Midbrain (tissue), 1 donor: ENCODE results near the gene TTC7B.
A peak's percentile ranks its signal among the peaks of the same experiment; 100 is the strongest.

Experiments
- DNase-seq: peaks from one replicate; lab custom pipeline; 2025; lab: John Stamatoyannopoulos, UW

Gene TTC7B

DNA sequence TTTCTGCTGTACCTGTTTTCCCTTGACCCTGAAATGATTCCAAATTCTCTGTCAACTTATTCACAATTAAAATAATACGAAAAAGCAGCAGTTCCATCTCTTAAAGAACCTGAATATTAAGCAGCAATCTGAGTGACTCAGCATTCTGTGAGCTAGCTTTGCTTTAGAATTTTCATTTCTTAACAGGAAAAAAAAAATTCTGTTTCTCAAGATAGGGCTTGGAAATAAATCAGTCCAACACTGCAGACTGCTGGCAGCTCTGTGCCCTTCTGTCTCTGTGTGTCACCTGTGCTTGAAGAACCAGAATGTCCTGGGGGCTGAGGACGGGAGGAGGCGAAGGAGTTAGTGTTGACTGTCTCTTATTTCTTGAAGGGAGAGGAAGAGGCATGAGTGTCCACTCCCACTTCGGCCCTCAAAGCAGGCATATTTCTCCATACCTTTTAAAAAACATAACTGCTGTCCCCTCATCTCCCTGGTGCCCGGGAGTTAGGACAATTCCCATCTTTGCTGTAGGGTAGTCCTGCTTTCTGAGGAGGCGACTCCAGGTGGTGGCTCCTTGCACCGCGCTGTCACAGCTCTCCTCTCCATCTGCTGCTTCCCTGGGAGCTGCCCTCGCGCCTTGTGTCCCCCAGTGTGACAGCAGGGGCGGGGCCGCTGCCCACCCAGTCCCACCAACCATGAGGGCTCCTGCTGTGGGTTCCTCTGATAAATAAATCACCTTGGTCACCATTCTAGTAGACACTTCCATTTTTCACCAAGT is 216.3 kb downstream of the TTC7B start:
- DNase-seq = peak; percentile 44

DNA sequence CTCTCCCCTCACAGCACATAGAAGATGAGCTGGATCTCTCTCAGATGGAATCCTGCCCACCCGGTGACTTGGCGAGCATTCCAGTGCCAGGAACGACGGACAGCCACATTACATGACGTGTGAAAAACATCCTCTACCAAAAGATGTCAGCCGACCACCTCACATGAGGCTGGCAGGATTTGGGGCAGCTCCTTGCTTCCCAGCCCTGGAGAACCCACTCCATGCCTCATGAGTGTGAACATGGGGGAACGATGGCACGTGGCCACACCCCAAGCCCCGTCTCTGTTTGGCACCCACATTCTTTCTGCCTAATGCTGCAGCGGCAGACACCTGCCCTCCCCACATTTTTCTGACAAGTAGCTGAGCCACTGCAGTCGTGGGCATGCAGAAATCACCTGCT is 216.9 kb downstream of the TTC7B start:
- peak; percentile 29 for DNase-seq

DNA sequence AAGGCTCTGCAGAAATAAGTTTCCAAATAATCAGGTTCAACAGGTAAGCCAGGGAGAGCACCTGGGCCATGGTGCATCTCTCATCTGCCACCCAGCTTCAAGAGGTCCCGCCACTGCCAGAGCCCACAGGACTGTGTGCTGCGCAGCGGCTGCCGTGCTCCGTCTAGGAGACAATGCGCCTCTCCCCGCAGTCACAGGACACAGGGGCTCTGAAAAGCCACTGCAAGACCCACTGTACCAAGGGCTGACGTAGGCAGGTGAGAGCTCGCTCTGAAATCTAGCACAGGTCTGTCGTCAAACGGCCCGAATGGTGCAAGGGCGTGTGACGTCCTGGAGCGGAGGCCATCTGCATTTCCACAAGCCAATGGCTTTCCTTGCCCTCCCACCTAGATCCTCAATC is 218.3 kb downstream of the TTC7B start:
- DNase-seq = no peak

DNA sequence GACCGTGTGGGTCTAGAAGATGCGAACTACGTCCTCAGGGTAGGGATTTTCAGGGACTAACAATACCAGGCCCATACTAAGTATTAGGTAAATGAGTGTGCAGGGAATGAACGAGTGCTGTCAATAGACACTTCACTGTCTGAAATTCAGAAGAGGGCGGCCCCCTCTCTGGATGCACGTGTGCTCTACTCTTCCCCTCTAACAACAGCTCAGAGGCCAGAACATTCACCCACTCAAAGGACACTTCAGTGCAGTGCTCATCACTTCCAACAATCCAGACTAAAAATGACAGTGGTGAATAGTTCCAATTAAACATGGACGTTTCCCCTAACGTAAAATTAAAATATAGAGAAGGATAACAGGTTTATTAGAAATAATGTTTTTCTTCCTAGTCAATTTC is 219.5 kb downstream of the TTC7B start:
- no peak for DNase-seq

DNA sequence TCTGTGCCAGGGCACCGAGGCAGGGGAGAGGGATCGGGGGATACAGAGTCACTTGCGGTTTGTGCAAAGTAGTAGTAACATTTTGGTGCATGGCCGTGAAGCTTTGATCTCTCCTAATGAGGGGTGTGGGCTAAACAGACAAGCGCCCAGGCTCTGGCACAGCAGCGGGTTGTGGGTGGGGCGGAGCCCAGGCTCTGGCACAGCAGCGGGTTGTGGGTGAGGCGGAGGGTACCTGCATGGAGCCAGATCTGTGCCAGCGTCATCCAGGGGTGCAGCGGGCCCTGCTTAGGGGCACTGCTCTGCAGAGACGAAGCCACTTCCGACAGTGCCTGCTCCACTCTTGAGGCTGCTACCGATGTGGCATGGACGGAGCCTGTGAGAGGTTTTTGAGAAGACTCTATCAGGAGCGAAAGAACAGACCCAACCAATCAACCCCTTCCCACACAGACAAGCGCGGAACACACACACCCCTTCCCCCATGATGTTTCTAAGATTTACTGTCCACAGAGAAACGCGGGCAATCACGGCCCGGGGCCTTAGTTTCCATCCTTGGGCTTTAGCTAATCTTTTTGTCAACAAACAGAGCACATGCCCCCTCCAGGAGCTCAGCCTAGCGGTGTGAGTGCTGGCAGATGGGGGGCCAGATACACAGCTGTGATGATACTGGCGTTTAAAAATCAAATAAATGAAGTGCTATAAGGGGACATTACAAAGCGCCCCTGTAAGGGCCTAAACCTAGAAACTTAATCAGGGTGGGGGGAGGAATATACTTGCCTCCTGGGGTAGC is 222.8 kb downstream of the TTC7B start:
- DNase-seq = no peak

DNA sequence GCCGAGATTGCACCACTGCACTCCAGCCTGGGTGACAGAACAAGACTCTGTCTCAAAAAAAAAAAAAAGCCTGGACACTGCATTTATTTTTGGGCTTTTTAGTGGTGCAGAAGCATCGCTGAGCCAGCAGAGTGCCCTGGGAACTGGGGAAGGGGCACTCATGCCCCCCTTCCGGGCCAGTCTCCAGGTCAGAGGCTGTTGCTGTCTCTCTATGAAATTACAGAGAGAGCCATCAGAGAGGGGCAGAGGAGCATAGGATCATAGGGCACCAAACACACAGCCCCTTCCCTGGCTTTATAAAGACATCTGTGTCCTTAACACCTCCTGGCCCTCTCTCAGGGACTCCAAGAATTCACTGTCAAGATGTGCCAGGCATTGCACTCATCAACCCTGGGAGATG is 223.6 kb downstream of the TTC7B start:
- DNase-seq = no peak

DNA sequence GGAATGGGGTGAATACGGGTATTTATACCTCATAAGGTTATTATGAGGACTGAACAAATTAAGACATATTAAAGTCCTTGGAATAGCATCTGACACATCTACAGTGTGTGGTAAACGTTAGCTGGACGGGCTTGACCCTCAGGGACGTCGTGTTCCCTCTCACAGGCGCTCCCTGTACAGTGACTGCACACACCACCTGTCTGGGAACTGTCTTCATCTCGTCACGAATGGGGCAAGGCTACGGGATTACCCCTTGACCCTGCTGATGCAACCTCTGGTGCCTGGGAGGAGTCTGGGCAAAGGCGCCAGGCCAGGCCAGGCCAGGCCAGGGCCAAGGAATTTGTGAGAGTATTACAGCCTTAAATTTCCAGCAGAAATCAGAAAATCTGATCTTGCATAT is 228.3 kb downstream of the TTC7B start:
- no peak for DNase-seq

DNA sequence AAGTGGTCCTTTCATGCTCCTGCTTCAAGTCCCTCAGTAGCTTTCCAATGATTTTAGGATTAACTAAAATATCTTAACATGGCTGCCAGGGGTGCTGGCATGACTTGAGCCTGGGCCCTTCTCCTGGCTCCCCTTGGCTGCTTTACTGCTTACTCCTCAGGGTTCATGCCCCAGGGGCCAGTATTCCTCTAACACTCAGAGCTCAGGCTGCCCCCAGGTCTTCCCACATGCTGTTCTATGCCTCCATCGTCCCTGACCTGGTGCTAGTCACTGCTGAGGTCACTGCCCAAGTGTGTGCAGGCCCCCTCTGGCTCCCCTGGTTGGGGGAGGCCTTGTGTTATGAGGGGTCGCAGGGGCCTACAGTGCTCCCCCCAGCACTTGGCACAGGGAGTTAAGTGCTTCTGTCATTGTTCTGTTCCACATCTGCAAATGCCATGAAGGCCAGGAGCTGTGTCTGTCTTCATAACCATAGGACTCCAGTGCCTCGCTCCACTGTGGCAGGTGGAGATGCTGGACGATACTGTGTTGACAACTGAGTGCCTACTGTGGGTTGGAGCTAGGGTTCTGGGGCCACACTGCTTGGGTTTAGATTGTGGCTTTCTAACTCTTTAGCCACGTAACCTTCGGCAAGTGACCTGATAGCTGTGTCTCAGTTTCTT is 228.8 kb downstream of the TTC7B start:
- DNase-seq = no peak

DNA sequence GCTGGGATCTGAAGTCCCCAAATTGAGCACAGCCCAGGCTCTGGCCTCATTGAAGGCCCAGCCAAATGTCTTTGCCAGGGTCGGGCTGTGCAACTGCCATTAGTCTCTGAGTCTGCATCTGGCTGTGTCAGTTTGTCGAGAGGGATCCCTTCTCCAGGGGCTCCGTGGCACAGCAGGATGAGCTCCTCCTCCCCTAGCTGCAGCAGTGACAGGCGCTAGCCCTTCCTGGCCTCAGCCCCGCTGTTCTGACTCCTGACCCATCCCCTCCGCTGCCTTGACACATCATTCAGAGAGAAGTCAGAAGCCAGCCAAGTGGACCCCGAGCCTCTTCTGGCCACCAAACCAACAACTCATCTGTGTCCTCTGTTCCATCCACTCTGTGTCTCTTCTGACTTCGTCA is 231.1 kb downstream of the TTC7B start:
- no peak for DNase-seq

DNA sequence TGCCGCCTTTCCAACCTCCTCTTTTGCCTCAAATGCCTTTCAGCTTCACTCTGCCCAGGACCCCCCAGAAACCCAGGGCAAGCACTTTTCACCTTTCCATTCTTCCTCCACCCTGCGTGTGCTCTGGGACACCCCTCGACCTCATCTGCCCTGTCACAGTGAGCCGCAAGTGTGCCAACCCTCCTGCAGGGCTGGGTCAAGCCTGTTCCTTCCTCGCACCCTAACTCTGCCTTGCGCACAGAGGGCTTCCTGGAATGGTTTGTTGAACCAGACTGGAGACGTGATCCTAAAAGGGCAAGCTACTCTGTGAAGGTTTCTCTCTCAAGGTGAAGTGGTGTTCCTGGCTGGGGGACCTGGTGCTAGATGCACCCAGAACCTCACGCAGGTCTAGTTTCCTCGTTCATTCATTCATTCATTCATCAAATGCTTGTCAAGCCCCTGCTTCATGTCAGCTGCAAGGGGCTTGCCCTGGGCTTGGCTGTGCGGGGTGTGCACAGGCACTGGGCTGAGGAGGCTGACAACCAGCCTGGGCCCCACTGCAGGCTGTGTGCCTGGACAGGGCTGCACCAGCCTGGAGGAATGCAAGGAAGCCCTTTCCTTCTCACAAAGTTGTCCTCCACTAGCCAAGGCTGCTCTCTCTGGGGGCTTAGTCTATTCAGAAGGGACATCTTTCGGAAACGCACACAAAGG is 232.2 kb downstream of the TTC7B start:
- no peak for DNase-seq

DNA sequence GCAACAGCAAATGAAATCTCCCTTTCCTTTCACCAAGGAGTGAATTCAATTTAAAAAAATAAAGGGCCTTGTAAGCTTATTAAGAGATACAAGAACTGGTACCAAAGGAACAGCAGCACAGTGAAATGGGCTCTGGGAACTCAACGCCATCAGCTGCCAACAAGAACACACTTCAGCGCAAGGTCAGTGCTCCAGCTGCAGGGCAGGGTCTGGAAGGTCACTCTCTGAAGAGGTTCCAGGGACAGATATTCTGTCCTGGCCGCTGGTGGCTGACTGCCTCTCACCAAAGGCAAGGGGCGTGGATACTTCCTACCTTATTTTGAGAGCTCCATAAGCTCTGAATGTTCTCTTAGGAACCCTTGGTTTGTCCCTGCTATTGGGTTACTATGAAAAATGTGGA is 232.8 kb downstream of the TTC7B start:
- no peak for DNase-seq

DNA sequence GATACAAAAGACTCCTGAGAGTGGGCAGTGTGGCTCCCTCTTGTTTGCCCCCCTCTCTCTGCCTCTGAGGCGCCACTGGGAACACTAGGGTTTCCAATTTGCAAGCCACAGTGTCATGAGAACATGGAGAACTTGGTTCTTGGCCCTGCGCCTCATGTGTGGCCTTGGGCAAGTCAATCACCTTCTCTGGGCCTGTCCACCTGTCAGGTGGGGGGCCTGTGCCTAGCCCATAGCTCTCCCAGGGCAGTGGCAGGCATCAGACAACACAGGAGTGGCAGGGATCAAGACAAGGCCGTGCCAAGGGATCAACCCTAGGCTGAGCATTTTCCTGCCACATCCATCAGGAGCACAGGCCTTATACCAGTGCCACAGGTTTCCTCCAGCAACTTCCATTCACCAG is 234.1 kb downstream of the TTC7B start:
- no peak for DNase-seq

DNA sequence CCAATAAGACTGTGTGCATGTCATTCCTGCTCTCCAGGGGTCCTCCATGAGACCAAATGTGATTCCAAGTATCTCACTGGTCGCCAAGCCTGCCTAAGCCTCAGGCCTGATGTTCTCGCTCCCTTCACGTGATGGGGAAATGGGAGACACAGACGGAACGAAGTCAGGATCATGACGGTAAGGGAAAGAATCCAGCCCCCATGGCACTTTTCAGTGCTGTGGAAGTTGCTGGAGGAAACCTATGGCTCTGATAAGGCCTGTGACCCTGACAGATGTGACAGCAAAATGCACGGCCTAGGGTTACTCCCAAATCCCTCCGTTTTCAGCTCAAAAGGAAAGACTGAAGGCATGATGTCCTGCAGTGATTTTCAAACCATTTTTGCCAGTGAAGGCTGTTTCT is 234.5 kb downstream of the TTC7B start:
- DNase-seq = no peak

DNA sequence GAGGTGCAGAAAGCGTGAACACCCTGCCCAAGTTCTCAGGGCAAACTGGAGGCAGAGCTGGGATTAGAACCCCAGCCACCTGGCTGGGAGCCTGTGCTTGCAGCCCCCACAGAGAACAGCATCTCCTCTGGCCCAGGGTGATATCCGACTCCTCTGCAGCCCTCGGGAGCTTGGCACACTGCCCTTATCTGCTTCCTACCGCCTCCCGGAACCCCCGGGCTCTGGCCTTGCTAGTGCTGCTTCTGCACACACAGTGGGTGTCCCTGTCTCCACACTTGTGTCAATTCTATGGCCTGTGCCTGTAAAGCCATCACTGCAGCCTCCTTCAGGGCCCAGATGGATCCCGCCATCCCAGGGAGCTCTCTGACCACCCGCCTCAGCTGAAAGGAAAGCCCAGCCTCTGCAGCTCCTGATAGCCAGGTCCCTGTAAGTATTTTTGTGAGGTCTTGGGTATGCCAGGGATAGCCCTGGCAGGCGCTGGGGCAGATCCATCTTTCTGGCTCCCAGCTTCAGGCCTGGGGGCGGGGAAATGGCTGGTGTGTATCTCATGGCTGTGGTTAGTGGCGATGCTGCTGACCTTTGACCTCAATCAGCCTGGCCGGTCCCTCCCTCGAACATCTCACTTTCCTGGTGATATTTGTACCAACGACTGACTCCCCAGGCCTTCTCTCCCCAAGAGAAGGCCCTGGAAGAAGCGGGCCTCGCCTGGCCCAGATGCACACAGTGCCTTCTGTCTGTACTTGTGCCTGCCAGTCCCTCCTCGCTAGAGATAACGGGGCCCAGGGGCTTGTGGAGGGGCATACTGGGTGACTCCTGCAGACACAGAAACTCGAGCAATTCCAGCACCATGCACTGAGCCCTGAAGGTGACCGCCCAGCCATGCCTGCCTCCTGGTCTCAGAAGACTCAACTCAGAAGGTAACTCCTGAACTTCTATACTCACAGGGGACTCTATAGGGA is 235.6 kb downstream of the TTC7B start:
- DNase-seq = no peak

DNA sequence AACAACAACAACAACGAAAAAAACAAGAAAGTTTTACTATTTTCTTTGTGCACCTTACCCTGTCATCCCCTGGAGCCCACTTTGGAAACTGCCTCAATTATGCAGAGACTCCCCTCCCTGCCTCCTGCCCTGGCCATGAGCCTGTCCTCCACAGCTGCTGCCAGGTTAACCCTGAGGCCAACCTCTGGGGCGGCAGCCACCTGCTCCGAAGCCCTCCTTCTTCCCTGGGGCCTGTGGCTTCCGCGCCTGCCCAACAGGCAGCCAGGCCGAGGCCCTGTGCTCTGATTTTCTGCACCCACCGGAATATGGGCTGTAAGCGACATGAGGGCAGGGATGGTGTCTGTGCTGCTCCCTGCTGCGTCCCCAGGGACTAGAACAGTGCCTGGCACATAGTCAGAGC is 236.4 kb downstream of the TTC7B start:
- DNase-seq = no peak

DNA sequence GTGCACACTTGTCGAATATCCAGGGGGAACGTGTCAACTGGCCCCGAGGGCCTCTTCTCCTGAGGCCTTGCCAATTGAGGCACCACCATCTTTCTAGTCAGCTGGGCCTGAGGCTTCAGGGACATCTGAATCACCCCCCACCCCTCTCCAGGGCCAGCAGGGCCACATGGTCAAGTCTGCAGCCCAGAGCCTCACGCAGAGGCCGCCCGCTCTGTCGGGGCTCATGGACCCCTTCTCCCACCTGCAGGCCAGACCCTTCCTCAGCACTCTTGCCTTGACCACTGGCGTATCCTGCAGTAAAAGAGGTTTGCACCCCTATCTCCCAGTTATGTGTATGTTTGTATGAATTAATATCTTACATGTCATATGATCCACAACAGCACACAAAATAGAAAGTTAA is 237.1 kb downstream of the TTC7B start:
- no peak for DNase-seq

DNA sequence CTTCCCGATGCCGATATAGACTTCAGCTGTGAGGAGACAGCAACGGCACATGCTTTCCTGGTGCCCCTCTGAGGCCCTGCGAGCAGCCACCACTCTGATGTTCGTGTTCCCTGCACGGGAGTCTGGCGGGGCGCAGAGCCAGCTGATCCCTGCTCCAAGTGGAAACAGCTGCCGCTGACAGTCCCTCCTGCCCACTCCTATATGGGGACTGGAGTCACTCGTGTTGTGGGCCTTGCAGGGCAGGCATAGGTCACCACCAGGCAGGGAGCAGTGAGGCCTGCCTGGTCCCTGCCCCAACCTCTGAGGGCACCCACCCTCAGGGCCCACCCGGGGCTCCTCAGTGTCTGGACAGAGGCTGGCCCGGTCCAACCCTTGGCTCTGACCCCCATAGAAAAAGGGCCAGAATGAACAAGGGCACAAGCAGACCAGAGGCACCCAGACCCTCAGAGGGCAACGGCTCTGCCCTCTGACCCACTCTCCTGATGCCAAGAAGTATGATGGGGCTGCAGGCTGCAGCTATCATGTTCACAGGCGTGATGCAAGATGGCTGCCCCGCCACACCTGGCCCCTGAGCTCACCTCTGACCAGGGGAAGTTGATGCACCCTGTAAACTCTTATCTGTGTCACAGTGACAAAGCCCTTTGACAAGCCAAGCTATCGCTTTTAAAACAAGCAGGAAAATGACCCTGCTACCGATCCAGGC is 237.8 kb downstream of the TTC7B start:
- no peak for DNase-seq

DNA sequence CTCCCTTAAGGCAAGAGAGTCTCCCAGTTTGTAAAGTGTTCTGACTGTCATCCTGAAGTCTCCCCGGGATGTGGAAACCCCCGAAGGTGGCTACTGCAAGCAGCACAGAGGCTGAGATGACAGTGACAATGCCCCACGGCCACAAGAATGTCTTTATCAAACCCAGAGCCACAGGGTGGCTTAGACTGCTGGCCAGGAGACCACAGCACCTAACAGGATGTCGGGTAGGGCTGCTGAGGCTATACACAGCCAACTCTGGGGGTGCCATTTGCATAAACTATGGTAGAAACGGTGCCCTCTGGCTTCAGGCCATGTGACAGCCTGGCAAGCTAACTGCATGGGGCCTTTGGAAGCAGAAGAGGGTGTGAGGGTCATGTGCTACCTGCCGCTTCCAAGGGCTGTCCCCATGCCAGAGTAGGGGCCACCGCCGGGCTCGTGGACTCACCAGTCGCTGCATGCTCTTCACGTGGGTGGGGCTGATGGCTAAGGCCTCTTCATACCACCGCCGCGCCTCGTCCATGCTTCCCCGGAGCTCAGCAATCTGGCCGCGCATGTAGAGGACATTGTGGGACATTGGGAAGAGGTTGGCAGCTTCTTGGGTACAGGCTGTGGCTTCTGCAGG is 238.5 kb downstream of the TTC7B start:
- peak; percentile 47 for DNase-seq

DNA sequence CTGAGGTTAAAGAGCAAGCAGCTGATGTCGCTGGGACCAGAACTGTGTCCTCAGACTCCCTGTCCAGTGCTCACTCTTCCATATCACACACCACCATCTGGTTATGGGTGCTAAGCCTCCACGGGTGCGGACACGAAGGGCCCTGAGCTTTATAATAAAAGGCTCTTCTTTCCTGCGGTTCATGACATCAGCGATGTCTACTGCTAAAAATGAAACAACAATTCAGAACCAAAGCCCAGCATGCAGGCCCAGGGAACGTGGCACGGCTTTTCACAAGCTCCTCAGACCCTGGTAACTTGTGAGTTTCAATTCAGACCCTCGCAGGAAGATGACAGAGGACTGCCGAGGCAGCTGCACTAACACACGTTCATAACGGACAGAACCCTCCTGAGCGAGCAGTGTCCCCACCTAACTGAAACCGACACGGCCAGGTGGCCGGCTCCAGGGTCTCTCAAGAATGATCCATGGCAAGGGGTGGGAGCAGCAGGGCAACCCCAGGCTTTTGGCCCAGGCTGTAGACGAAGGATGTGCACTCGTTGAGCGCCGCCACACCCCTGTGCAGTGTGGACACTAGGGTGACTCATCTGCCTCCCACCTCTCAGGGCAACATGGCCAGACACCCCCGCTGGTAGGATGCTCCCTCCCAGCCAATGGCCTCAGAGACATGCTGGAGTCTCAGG is 239.1 kb downstream of the TTC7B start:
- peak; percentile 15 for DNase-seq

DNA sequence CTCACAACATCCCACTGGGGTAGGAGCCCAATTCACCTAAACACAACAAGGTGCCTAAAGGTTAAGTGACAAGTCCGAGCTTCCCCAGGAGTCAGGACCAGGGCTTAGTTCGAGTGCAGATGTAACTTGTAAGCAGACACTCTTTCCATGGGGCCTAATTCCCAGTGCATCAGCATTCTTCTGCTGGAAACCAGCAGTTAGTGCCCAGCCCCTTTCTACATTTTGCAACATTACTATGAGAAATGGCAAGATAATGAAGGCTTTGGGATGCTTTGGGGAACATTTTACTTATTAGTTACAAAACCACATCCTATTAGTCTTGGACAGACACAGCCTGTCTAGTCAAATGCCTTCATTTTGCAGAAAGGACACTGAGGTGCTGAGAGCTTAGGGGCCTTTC is 239.6 kb downstream of the TTC7B start:
- no peak for DNase-seq
